ENCODE measurements around the gene QDPR.
"Not testable (repeated sequence)": the region's sequence is repeated elsewhere in the genome, so short reads cannot be mapped to it uniquely, and the experiment has no call there.

The QDPR gene

GRCh38 chr4:17550549-17550948, 38.7 kb upstream of the QDPR start:
- Histone ChIP-seq H3K4me1 (no peaks in the 10 kb centered on the region), H3K36me3 (no peaks in the 10 kb centered on the region), H3K9me3 (no peaks in the 10 kb centered on the region), H3K4me2 (no peak overlapping the region), H3K27me3 (no peaks in the 10 kb centered on the region), H4K20me1 (no peaks in the 10 kb centered on the region), H3K4me3 (no peak overlapping the region), H3K9ac (no peak overlapping the region), H3K27ac (no peak overlapping the region)
- no peak for TF ChIP-seq Cebpa-rat (IDR thresholded peaks at IDR 0.05)

- Histone ChIP-seq H3K9me3 (no peaks in the 10 kb centered on the region), H3K4me1 (no peaks in the 10 kb centered on the region), H3K36me3 (no peaks in the 10 kb centered on the region), H3K27me3 (no peaks in the 10 kb centered on the region), H3K4me2 (no peak overlapping the region), H4K20me1 (no peaks in the 10 kb centered on the region), H3K27ac (no peak overlapping the region), H3K9ac (no peak overlapping the region), H3K4me3 (no peak overlapping the region)
- no peak for TF ChIP-seq Cebpa-rat (IDR thresholded peaks at IDR 0.05)
Measured at GRCh38 chr4:17546678-17547077, 34.8 kb upstream of the QDPR start.

- H3K4me2 ChIP-seq = no peak overlapping the region
- no peak overlapping the region for H3K9ac ChIP-seq
- H3K27ac ChIP-seq = no peak overlapping the region
- no peaks in the 10 kb centered on the region for H3K9me3 ChIP-seq
- no peak for TF ChIP-seq Cebpa-rat (IDR thresholded peaks at IDR 0.05)
- H3K36me3 ChIP-seq = no peaks in the 10 kb centered on the region
- H4K20me1 ChIP-seq = no peaks in the 10 kb centered on the region
- H3K4me3 ChIP-seq = no peak overlapping the region
- no peaks in the 10 kb centered on the region for H3K4me1 ChIP-seq
- H3K27me3 ChIP-seq = no peaks in the 10 kb centered on the region
Measured at GRCh38 chr4:17546222-17546621, 34.3 kb upstream of the QDPR start.

DNA sequence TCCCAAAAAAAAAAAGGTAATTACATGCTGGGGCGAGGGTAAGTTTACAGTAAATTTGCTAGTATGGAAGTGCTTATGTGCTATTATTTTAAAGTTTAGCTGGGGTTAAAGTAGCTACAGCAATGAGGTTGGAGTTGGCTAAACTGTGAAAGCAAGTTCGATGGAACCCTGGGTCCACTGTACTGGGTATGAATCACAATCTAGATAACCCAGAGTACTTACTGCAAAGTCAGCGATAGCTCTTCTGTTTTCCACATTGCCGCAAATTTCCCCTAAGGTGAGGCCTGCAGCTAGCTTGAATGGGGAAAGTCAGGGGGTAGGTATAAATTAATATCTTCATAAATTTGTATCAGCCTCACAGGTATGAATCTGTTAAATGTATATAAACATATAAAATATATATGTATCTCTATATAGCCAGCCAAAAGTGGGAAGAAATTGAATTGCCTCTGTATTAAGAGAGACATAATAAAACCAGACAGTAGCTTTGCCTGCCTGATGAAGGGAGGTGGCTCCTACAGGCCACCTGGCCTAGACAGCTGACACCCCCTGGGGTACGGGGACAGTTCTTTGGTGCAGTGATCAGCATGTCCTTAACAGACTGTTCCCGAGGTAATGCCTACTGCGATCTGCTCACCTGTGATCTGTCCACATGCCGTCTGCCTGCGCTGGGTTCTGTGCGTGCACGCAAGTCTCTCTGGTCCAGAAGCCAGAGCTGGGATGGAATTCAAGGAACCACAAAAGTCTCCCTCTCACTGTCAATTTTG, 33.7 kb upstream of the QDPR start:
- no peak for TF ChIP-seq Cebpa-rat (IDR thresholded peaks at IDR 0.05)
- no peak overlapping the region for H3K9ac ChIP-seq
- H3K4me3 ChIP-seq = no peak overlapping the region

DNA sequence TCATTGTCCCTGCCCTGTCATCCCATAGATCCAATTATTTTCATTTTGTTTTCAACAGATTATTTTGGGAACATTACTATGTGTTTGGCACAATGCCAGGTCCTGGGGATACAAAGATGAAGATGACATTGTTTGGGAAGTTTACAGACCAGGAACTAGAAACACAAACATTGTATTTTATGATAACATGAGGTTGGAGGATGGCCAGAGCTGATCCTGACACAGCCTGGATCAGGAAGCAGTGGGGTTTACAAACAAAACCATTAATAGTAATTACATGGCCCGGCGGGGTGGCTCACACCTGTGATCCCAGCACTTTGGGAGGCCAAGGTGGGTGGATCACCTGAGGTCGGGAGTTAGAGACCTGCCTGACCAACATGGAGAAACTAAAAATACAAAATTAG, 32.9 kb upstream of the QDPR start:
- Histone ChIP-seq H3K9ac (no peak overlapping the region), H3K36me3 (no peaks in the 10 kb centered on the region), H3K4me1 (no peaks in the 10 kb centered on the region), H4K20me1 (no peaks in the 10 kb centered on the region), H3K9me3 (no peaks in the 10 kb centered on the region), H3K27me3 (no peaks in the 10 kb centered on the region), H3K27ac (no peak overlapping the region), H3K4me2 (no peak overlapping the region), H3K4me3 (no peak overlapping the region)
- TF ChIP-seq Cebpa-rat (IDR thresholded peaks at IDR 0.05) = no peak

More for the DNA sequence above, 33.7 kb upstream of the QDPR start:
- no peaks in the 10 kb centered on the region for H3K9me3 ChIP-seq
- H3K27ac ChIP-seq = no peak overlapping the region
- no peak overlapping the region for H3K4me2 ChIP-seq
- no peaks in the 10 kb centered on the region for H3K4me1 ChIP-seq
- H3K36me3 ChIP-seq = no peaks in the 10 kb centered on the region
- no peaks in the 10 kb centered on the region for H4K20me1 ChIP-seq
- no peaks in the 10 kb centered on the region for H3K27me3 ChIP-seq

- Histone ChIP-seq H3K36me3 (no peaks in the 10 kb centered on the region), H3K4me2 (no peak overlapping the region), H3K27me3 (no peaks in the 10 kb centered on the region), H3K27ac (no peak overlapping the region), H3K4me1 (no peaks in the 10 kb centered on the region), H4K20me1 (no peaks in the 10 kb centered on the region), H3K9me3 (no peaks in the 10 kb centered on the region), H3K4me3 (no peak overlapping the region), H3K9ac (no peak overlapping the region)
- TF ChIP-seq Cebpa-rat (IDR thresholded peaks at IDR 0.05) = no peak
Measured at GRCh38 chr4:17544205-17544604, 32.3 kb upstream of the QDPR start.

DNA sequence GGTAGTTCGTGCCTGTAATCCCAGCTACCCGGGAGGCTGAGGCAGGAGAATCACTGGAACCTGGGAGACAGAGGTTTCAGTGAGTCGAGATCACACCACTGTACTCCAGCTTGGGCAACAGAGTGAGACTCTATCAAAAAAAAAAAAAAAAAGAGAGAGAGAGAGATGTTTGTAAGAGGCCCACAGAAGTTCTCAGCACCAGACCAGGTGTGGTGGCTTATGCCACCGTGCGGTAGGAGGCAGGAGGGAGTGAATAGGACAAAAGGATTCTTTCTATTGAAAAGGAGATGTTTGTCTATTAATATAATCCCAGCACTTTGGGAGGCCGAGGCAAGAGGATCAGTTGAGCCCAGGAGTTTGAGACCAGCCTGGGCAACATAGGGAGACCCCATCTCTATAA, 25.2 kb upstream of the QDPR start:
- not testable (repeated sequence) for H3K4me2 ChIP-seq, H4K20me1 ChIP-seq, H3K9ac ChIP-seq, H3K36me3 ChIP-seq, H3K27ac ChIP-seq, H3K9me3 ChIP-seq, H3K4me1 ChIP-seq, H3K4me3 ChIP-seq, H3K27me3 ChIP-seq

DNA sequence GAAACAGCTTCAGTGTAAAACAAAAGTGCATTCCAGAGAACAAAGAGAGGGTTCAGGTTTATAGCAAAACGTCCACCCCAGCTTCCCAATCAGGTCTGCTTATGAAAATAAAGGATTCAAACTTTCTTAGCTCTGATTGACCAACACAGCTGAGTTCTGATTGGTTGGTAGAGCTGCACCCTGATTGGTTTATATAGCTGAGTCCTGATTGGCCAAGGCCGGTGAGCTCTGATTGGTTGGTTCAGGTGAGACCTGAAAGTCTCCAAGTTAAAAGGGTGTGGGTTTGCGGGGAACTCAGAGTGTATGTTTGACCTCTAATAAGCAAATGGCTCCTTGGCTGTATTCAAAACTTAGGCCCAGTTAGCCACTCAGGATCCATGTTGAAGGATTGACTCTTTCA, 24.0 kb upstream of the QDPR start:
- Histone ChIP-seq H3K9ac (no peak overlapping the region), H4K20me1 (no peaks in the 10 kb centered on the region), H3K27me3 (no peaks in the 10 kb centered on the region), H3K4me3 (no peak overlapping the region), H3K9me3 (0 out of 2 replicates have a peak, but pooled peaks cover 4% of the 10 kb centered on the region), H3K36me3 (no peaks in the 10 kb centered on the region), H3K4me2 (no peak overlapping the region), H3K4me1 (no peaks in the 10 kb centered on the region), H3K27ac (no peak overlapping the region)
- TF ChIP-seq Cebpa-rat (IDR thresholded peaks at IDR 0.05) = no peak

GRCh38 chr4:17535242-17535641, 23.4 kb upstream of the QDPR start:
- no peak for TF ChIP-seq Cebpa-rat (IDR thresholded peaks at IDR 0.05)
- Histone ChIP-seq H3K27me3 (no peaks in the 10 kb centered on the region), H3K9ac (no peak overlapping the region), H3K4me1 (no peaks in the 10 kb centered on the region), H3K9me3 (0 out of 2 replicates have a peak, but pooled peaks cover 4% of the 10 kb centered on the region), H3K4me3 (no peak overlapping the region), H3K27ac (no peak overlapping the region), H3K36me3 (no peaks in the 10 kb centered on the region), H3K4me2 (no peak overlapping the region), H4K20me1 (no peaks in the 10 kb centered on the region)

DNA sequence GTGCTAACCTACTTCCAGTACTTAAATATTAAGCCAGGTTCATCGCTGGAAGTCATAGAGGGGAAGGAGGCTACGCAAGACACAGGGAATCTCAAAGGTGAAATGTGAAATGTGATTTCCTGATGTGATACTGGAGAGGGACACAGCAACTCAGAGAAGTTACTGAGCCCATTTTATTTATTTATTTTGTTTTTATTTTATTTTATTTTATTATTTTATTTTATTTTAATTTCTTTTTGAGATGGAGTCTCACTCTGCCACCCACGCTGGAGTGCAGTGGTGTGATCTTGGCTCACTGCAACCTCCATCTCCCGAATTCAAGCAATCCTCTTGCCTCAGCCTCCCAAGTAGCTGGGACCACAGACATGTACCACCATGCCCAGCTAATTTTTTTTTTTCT, 22.8 kb upstream of the QDPR start:
- no peak overlapping the region for H3K9ac ChIP-seq
- no peaks in the 10 kb centered on the region for H3K27me3 ChIP-seq
- no peak overlapping the region for H3K27ac ChIP-seq
- 0 out of 2 replicates have a peak, but pooled peaks cover 4% of the 10 kb centered on the region for H3K9me3 ChIP-seq
- no peaks in the 10 kb centered on the region for H3K36me3 ChIP-seq
- no peak overlapping the region for H3K4me3 ChIP-seq
- no peaks in the 10 kb centered on the region for H4K20me1 ChIP-seq
- H3K4me2 ChIP-seq = no peak overlapping the region
- no peaks in the 10 kb centered on the region for H3K4me1 ChIP-seq
- no peak for TF ChIP-seq Cebpa-rat (IDR thresholded peaks at IDR 0.05)
